Uterus (tissue), 2 donors: ENCODE results near the gene SMARCD2.

ENCODE experiments used
- CTCF ChIP-seq, 4 experiments: fragments of 200-600 bp in 2 of 4; fragments of 450-650 bp in 2 of 4; sonication (generic) in 2 of 4; IDR thresholded peaks; one replicate each; pipeline ENCODE4 v1.5.1; 2016 to 2019; ENCODE audit warnings: antibody characterized with exemption in 4 of 4, mild to moderate bottlenecking in 2 of 4, moderate library complexity in 1 of 4
- POLR2A ChIP-seq, 2 donors: fragments of 450-650 bp; IDR thresholded peaks; one replicate each; pipeline ENCODE4 v1.6.1; 2016; ENCODE audit warnings: antibody characterized with exemption in 2 of 2, mild to moderate bottlenecking in 1 of 2, moderate library complexity in 1 of 2

DNA sequence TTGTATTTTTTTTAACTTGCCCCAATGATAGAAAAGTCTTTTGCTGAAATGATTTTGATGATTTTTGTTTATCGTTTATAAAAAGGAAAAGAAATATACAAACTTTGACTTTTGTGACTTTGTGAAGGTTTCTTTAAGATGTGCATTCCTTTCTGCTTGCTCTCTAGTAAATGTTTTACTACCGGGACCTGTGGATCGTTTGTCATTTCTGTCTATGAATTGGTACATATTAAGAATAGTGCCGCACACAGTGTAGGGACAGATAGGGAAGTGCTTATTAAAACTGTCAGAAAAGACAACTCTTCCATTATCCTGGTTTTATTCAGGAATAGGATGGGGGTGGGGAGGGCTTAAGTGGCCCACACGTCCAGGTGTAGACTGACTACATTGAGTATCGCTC lies 23.4 kb downstream of the SMARCD2 start:
- TF ChIP-seq CTCF (IDR thresholded peaks at IDR 0.05) (no peak), POLR2A (IDR thresholded peaks at IDR 0.05) (no peak)
